Measurements from ENCODE around the gene PRKCA. TPM values are rescaled to one million over a fixed set of nuclear protein-coding genes. Genes with fewer than 3 reads are reported as not detected.
A peak's percentile ranks its signal among the peaks of the same experiment; 100 is the strongest.

Gene PRKCA
- total and polyA plus RNA-seq, 2 of the 13 experiments (the other 11 are each of a cell fraction or from before 2014, with no cell fraction given): 18.5 to 21.5 TPM

DNA sequence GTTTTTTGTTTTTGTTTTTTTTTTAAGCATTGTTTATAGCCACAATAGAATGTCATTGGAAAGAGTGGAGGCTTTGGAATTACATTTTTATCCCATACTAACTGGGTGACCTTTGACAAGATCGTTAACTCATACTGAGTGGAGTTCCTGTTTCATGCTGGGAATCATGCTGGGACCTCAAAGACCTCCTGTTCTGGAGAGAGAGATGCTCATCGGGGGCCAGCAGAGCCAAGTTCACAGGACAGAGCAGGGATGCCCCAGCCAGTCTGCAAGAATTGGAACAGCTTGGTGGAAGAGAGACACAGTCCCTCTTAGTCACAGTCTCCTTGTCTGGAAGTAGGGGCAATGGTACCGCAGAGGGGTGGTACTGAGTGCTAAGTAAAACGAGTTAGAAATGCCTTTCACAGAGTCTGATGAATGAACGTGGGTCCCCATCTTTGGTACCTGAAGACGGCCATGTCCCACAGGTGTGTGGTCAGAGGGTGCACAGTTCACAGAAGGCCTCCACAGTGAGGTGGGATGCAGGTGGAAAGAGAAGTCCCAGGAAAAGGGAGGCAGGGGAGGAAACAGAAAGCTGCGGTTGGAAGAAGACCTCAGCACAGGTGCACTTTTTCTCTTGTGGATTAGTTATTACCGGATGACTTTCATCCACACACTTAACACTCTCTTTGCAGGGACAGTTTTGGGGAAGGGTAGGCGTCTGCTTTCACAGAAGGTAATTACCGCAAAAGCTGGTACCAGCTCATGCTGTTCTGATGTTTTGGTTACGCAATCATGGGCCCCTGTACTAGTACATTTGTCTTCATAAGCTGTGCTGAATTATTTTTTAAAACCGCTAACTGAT, 147.8 kb downstream of the PRKCA start (continued):
- TF ChIP-seq ZNF780A (CRISPR knock-in tag; IDR thresholded peaks at IDR 0.05) (no peak), CEBPB (IDR thresholded peaks at IDR 0.05; ENCODE audit: borderline replicate concordance, low read depth, low read length) (peak; percentile 94), ATAD3A (CRISPR knock-in tag; IDR thresholded peaks at IDR 0.05) (no peak), WIZ (CRISPR knock-in tag; IDR thresholded peaks at IDR 0.05) (no peak), ZKSCAN8 (CRISPR knock-in tag; IDR thresholded peaks at IDR 0.05; ENCODE audit: borderline replicate concordance) (no peak), ZSCAN21 (CRISPR knock-in tag; IDR thresholded peaks at IDR 0.05; ENCODE audit: borderline replicate concordance) (0 out of 2 replicates have a peak, but pooled peaks have one; percentile 31), ZKSCAN1 (IDR thresholded peaks at IDR 0.05; ENCODE audit: low read length) (no peak), BCL6 (CRISPR knock-in tag; IDR thresholded peaks at IDR 0.05) (no peak), RCOR2 (CRISPR knock-in tag; IDR thresholded peaks at IDR 0.05) (peak; percentile 28; the same call in 1 of the 2 replicates), NR2F2 (IDR thresholded peaks at IDR 0.05; ENCODE audit: borderline replicate concordance, low read depth) (no peak), ZNF761 (CRISPR knock-in tag; conservative IDR thresholded peaks at IDR 0.05) (no peak), FOXC1 (CRISPR knock-in tag; IDR thresholded peaks at IDR 0.05; ENCODE audit: borderline replicate concordance) (no peak), SPEN (CRISPR knock-in tag; IDR thresholded peaks at IDR 0.05; ENCODE audit: low read depth) (no peak), ZNF331 (CRISPR knock-in tag; IDR thresholded peaks at IDR 0.05) (no peak)
- TF ChIP-seq, protein P1, sequence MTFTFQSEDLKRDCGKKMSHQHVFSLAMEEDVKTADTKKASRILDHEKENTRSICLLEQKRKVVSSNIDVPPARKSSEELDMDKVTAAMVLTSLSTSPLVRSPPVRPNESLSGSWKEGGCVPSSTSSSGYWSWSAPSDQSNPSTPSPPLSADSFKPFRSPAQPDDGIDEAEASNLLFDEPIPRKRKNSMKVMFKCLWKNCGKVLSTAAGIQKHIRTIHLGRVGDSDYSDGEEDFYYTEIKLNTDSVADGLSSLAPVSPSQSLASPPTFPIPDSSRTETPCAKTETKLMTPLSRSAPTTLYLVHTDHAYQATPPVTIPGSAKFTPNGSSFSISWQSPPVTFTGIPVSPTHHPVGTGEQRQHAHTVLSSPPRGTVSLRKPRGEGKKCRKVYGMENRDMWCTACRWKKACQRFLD (CRISPR knock-in tag; IDR thresholded peaks at IDR 0.05; ENCODE audit: borderline replicate concordance): no peak
- TF ChIP-seq, protein P2, sequence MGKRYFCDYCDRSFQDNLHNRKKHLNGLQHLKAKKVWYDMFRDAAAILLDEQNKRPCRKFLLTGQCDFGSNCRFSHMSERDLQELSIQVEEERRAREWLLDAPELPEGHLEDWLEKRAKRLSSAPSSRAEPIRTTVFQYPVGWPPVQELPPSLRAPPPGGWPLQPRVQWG (CRISPR knock-in tag; IDR thresholded peaks at IDR 0.05; ENCODE audit: borderline replicate concordance, low read depth): no peak
- TF ChIP-seq, protein P3, sequence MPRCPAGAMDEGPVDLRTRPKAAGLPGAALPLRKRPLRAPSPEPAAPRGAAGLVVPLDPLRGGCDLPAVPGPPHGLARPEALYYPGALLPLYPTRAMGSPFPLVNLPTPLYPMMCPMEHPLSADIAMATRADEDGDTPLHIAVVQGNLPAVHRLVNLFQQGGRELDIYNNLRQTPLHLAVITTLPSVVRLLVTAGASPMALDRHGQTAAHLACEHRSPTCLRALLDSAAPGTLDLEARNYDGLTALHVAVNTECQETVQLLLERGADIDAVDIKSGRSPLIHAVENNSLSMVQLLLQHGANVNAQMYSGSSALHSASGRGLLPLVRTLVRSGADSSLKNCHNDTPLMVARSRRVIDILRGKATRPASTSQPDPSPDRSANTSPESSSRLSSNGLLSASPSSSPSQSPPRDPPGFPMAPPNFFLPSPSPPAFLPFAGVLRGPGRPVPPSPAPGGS (CRISPR knock-in tag; IDR thresholded peaks at IDR 0.05): no peak
- TF ChIP-seq, protein P4, sequence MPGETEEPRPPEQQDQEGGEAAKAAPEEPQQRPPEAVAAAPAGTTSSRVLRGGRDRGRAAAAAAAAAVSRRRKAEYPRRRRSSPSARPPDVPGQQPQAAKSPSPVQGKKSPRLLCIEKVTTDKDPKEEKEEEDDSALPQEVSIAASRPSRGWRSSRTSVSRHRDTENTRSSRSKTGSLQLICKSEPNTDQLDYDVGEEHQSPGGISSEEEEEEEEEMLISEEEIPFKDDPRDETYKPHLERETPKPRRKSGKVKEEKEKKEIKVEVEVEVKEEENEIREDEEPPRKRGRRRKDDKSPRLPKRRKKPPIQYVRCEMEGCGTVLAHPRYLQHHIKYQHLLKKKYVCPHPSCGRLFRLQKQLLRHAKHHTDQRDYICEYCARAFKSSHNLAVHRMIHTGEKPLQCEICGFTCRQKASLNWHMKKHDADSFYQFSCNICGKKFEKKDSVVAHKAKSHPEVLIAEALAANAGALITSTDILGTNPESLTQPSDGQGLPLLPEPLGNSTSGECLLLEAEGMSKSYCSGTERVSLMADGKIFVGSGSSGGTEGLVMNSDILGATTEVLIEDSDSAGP (CRISPR knock-in tag; IDR thresholded peaks at IDR 0.05; ENCODE audit: borderline replicate concordance): no peak
- TF ChIP-seq, protein P5, sequence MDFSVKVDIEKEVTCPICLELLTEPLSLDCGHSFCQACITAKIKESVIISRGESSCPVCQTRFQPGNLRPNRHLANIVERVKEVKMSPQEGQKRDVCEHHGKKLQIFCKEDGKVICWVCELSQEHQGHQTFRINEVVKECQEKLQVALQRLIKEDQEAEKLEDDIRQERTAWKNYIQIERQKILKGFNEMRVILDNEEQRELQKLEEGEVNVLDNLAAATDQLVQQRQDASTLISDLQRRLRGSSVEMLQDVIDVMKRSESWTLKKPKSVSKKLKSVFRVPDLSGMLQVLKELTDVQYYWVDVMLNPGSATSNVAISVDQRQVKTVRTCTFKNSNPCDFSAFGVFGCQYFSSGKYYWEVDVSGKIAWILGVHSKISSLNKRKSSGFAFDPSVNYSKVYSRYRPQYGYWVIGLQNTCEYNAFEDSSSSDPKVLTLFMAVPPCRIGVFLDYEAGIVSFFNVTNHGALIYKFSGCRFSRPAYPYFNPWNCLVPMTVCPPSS (IDR thresholded peaks at IDR 0.05): no peak
- TF ChIP-seq, protein P6, sequence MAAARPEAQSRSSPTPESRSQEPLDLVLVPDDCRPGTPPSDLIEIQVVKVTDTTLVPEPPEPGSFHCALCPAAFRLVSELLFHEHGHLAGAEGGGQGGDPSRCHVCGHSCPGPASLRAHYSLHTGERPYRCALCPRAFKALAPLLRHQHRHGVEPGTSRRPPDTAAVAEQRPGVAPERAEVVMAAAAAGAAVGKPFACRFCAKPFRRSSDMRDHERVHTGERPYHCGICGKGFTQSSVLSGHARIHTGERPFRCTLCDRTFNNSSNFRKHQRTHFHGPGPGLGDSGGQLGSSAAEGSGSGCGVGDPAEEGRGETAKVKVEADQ (CRISPR knock-in tag; IDR thresholded peaks at IDR 0.05; ENCODE audit: borderline replicate concordance): 0 out of 2 replicates have a peak, but pooled peaks have one; percentile 41
- TF ChIP-seq, protein P7, sequence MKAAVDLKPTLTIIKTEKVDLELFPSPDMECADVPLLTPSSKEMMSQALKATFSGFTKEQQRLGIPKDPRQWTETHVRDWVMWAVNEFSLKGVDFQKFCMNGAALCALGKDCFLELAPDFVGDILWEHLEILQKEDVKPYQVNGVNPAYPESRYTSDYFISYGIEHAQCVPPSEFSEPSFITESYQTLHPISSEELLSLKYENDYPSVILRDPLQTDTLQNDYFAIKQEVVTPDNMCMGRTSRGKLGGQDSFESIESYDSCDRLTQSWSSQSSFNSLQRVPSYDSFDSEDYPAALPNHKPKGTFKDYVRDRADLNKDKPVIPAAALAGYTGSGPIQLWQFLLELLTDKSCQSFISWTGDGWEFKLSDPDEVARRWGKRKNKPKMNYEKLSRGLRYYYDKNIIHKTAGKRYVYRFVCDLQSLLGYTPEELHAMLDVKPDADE (CRISPR knock-in tag; IDR thresholded peaks at IDR 0.05): no peak

Measured in HepG2 (cell line).